ENCODE results near the gene TTC34. TPM values are rescaled to one million over a fixed set of nuclear protein-coding genes. Genes with fewer than 3 reads are reported as not detected.

Gene TTC34
- total and polyA plus RNA-seq, 9 of the 15 experiments (the other 6 are each of a cell fraction or from before 2014, with no cell fraction given) = 0.03 to 0.38 (median 0.05) TPM; not detected in 2

DNA sequence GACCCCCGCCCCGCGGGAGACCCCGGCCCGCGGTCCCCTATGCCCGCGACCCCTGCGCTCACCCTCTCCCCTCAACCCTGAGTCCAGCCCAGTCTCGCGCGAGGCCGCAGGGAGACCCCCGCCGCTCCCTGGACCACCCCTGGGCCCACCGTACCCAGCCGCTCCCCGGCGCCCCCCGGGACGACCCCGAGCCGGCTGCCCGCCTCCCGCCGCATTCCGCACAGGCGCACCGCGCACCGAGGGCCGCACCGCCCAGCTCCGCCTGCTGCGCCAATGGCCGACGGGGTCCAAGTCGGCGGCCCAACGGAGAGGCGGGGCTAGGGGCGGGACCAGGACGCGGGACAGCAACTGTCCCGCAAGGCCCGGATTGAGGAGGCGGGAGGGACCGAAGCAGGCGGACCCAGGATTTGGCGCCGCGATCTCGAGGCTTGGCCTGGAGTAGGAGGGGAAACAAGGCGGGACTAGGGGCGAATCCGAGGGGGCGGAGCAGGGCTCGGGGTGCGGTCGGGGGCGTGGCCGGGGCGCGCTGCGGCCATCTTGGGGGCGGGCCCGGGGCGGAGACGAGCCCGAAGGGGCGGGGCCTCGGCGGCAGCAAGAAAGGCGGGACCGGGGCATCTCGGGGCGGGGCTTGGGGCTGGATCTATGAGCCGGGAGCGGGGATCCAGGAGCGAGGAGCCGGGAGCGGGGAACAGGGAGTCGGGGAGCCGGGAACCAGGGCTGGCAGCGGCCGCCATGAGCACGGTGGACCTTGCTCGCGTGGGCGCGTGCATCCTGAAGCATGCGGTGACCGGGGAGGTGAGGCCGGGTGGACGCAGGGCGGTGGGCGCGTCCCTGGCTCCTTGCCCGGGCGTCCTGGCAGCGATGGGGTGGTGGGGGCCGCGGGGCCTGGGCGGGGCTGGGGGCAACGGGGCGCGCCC is 215.1 kb downstream of the TTC34 start, which contains the start of gene PRXL2B (continued):
- TF ChIP-seq, protein P1, sequence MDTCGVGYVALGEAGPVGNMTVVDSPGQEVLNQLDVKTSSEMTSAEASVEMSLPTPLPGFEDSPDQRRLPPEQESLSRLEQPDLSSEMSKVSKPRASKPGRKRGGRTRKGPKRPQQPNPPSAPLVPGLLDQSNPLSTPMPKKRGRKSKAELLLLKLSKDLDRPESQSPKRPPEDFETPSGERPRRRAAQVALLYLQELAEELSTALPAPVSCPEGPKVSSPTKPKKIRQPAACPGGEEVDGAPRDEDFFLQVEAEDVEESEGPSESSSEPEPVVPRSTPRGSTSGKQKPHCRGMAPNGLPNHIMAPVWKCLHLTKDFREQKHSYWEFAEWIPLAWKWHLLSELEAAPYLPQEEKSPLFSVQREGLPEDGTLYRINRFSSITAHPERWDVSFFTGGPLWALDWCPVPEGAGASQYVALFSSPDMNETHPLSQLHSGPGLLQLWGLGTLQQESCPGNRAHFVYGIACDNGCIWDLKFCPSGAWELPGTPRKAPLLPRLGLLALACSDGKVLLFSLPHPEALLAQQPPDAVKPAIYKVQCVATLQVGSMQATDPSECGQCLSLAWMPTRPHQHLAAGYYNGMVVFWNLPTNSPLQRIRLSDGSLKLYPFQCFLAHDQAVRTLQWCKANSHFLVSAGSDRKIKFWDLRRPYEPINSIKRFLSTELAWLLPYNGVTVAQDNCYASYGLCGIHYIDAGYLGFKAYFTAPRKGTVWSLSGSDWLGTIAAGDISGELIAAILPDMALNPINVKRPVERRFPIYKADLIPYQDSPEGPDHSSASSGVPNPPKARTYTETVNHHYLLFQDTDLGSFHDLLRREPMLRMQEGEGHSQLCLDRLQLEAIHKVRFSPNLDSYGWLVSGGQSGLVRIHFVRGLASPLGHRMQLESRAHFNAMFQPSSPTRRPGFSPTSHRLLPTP (IDR thresholded peaks at IDR 0.05; ENCODE audit: borderline replicate concordance, extremely low read depth, insufficient read length) = no peak
- TF ChIP-seq TAF15 (IDR thresholded peaks at IDR 0.05; ENCODE audit: low read depth, low read length) (no peak), PHF20 (IDR thresholded peaks at IDR 0.05; ENCODE audit: partially characterized antibody) (no peak), SIN3A (IDR thresholded peaks at IDR 0.05; ENCODE audit: borderline replicate concordance in 2 of 2, control insufficient read depth in 1 of 2, low read depth in 2 of 2, low read length in 2 of 2) (0 out of 4 replicates have a peak, but pooled peaks of 1 of the 2 experiments have one; percentile 16), ZNF174 (CRISPR knock-in tag; IDR thresholded peaks at IDR 0.05) (no peak), NFXL1 (CRISPR knock-in tag; IDR thresholded peaks at IDR 0.05) (no peak), ASH1L (IDR thresholded peaks at IDR 0.05; ENCODE audit: borderline replicate concordance, low read depth, partially characterized antibody) (no peak), ZC3H4 (CRISPR knock-in tag; IDR thresholded peaks at IDR 0.05; ENCODE audit: borderline replicate concordance) (peak; percentile 68; the same call in 1 of the 2 replicates), ZKSCAN3 (CRISPR knock-in tag; IDR thresholded peaks at IDR 0.05) (no peak), ZNF140 (CRISPR knock-in tag; IDR thresholded peaks at IDR 0.05) (no peak), HDGF (IDR thresholded peaks at IDR 0.05) (no peak), KDM1A (IDR thresholded peaks at IDR 0.05) (no peak)
- TF ChIP-seq, protein P2, sequence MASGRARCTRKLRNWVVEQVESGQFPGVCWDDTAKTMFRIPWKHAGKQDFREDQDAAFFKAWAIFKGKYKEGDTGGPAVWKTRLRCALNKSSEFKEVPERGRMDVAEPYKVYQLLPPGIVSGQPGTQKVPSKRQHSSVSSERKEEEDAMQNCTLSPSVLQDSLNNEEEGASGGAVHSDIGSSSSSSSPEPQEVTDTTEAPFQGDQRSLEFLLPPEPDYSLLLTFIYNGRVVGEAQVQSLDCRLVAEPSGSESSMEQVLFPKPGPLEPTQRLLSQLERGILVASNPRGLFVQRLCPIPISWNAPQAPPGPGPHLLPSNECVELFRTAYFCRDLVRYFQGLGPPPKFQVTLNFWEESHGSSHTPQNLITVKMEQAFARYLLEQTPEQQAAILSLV (tag; IDR thresholded peaks at IDR 0.05) = no peak
- TF ChIP-seq, protein P3, sequence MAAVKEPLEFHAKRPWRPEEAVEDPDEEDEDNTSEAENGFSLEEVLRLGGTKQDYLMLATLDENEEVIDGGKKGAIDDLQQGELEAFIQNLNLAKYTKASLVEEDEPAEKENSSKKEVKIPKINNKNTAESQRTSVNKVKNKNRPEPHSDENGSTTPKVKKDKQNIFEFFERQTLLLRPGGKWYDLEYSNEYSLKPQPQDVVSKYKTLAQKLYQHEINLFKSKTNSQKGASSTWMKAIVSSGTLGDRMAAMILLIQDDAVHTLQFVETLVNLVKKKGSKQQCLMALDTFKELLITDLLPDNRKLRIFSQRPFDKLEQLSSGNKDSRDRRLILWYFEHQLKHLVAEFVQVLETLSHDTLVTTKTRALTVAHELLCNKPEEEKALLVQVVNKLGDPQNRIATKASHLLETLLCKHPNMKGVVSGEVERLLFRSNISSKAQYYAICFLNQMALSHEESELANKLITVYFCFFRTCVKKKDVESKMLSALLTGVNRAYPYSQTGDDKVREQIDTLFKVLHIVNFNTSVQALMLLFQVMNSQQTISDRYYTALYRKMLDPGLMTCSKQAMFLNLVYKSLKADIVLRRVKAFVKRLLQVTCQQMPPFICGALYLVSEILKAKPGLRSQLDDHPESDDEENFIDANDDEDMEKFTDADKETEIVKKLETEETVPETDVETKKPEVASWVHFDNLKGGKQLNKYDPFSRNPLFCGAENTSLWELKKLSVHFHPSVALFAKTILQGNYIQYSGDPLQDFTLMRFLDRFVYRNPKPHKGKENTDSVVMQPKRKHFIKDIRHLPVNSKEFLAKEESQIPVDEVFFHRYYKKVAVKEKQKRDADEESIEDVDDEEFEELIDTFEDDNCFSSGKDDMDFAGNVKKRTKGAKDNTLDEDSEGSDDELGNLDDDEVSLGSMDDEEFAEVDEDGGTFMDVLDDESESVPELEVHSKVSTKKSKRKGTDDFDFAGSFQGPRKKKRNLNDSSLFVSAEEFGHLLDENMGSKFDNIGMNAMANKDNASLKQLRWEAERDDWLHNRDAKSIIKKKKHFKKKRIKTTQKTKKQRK (IDR thresholded peaks at IDR 0.05; ENCODE audit: borderline replicate concordance, low read depth, low read length) = no peak
- TF ChIP-seq, protein P4, sequence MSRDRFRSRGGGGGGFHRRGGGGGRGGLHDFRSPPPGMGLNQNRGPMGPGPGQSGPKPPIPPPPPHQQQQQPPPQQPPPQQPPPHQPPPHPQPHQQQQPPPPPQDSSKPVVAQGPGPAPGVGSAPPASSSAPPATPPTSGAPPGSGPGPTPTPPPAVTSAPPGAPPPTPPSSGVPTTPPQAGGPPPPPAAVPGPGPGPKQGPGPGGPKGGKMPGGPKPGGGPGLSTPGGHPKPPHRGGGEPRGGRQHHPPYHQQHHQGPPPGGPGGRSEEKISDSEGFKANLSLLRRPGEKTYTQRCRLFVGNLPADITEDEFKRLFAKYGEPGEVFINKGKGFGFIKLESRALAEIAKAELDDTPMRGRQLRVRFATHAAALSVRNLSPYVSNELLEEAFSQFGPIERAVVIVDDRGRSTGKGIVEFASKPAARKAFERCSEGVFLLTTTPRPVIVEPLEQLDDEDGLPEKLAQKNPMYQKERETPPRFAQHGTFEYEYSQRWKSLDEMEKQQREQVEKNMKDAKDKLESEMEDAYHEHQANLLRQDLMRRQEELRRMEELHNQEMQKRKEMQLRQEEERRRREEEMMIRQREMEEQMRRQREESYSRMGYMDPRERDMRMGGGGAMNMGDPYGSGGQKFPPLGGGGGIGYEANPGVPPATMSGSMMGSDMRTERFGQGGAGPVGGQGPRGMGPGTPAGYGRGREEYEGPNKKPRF (IDR thresholded peaks at IDR 0.05; ENCODE audit: low read depth, low read length) = no peak
- TF ChIP-seq, protein P5, sequence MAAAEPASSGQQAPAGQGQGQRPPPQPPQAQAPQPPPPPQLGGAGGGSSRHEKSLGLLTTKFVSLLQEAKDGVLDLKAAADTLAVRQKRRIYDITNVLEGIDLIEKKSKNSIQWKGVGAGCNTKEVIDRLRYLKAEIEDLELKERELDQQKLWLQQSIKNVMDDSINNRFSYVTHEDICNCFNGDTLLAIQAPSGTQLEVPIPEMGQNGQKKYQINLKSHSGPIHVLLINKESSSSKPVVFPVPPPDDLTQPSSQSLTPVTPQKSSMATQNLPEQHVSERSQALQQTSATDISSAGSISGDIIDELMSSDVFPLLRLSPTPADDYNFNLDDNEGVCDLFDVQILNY (CRISPR knock-in tag; IDR thresholded peaks at IDR 0.05) = no peak
